Activated naive CD4-positive, alpha-beta T cell treated with anti-CD3 and anti-CD28 coated beads, Interleukin-2, amount 10 ng/mL, durations not matched to agents 7 days and 5 days (primary cell): ENCODE data around the gene OSBPL10.
"Not testable (repeated sequence)": the region's sequence is repeated elsewhere in the genome, so short reads cannot be mapped to it uniquely, and the experiment has no call there.

Experiments
- CTCF ChIA-PET: fragments of 350-600 bp; sonication (Branson Sonifier 250); formaldehyde crosslinking; loops from one replicate; lab custom pipeline; 2021; ENCODE audit warnings: antibody characterized with exemption; lab: Charles Lee
- DNase-seq: peaks from one replicate; pipeline ENCODE4 v3.0.0-alpha.2; 2020
- H3K27ac Mint-ChIP-seq: one replicate; pipeline ENCODE4 v1.8.0; 2021; ENCODE audit warnings: mild to moderate bottlenecking, moderate library complexity, mixed read lengths
- H3K27me3 Mint-ChIP-seq: one replicate; pipeline ENCODE4 v1.8.0; 2021; ENCODE audit warnings: mild to moderate bottlenecking, mixed read lengths
- H3K36me3 Mint-ChIP-seq: one replicate; pipeline ENCODE4 v1.8.0; 2021; ENCODE audit warnings: mixed read lengths
- H3K4me1 Mint-ChIP-seq: one replicate; pipeline ENCODE4 v1.8.0; 2021; ENCODE audit warnings: mixed read lengths
- H3K4me3 Mint-ChIP-seq: one replicate; pipeline ENCODE4 v1.8.0; 2021; ENCODE audit warnings: mild to moderate bottlenecking, moderate library complexity, mixed read lengths
- H3K9me3 Mint-ChIP-seq: one replicate; pipeline ENCODE4 v1.8.0; 2021; ENCODE audit warnings: mixed read lengths

The OSBPL10 gene

DNA sequence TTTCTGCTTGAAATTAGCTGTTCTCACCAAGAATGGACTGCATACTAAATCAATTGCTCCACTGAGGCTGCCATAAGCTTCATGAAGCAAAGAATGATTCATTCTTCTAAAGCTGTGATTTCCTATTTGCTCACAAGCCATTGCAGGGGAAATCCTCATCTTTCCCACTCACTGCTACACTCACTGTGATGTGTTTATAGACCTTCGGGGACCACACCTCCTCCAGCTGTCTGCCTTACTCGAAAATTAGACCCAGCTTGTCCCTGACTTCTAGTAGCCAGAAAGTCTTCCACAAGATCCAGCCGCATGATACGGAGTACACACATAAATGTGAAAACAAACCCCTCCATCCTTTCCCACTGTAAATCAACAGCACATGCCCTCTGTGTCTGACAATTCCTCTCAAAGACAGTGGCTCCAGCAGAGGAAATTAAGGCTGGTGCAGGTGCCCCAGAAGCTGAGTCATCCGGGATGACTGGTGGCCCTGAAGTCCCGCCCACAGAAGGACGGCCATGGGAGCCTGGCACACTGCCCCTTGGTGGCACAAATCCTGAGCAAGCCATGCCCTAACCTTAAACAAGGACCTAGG, 276.4 kb downstream of the OSBPL10 start:
- no peak overlapping the region for H3K4me3 Mint-ChIP-seq
- CTCF ChIA-PET, result interaction anchor here (1.6 to 1.7 kb wide), 2 partner anchors 9 to 49 kb away, joined by 4 to 5 read pairs; no protein-coding TSS in a partner anchor
- peaks cover 3% of the 10 kb centered on the region for H3K4me1 Mint-ChIP-seq
- H3K9me3 Mint-ChIP-seq, result no peaks in the 10 kb centered on the region
- no peaks in the 10 kb centered on the region for H3K36me3 Mint-ChIP-seq
- no peak for DNase-seq
- peaks cover 21% of the 10 kb centered on the region for H3K27me3 Mint-ChIP-seq
- H3K27ac Mint-ChIP-seq, result no peak overlapping the region

DNA sequence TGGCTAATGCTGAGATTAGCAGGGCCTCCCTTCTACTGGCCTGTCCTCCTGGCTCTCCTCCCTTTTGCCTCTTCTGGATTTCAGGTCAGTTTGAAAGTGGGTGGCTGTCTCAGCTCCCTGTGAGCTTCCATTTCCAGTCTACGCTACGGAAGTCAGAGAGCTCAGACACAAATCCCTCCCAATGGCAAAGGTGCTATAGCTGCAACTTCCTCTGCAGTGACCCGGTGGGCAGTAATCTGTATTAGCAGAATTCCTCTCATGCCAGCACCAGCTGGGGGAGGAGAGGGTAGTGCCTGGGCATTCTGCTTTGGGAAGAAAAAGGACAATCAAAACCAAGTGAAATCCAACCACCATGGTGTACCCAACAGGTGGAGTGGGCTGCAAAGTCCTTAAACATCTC, 276.9 kb downstream of the OSBPL10 start:
- no peaks in the 10 kb centered on the region for H3K36me3 Mint-ChIP-seq
- peaks cover 21% of the 10 kb centered on the region for H3K27me3 Mint-ChIP-seq
- no peaks in the 10 kb centered on the region for H3K9me3 Mint-ChIP-seq
- H3K4me1 Mint-ChIP-seq, result peaks cover 3% of the 10 kb centered on the region
- CTCF ChIA-PET, result interaction anchor here (1.6 to 1.7 kb wide), 2 partner anchors 9 to 50 kb away, joined by 4 to 5 read pairs; no protein-coding TSS in a partner anchor
- H3K27ac Mint-ChIP-seq, result no peak overlapping the region
- no peak for DNase-seq
- no peak overlapping the region for H3K4me3 Mint-ChIP-seq

DNA sequence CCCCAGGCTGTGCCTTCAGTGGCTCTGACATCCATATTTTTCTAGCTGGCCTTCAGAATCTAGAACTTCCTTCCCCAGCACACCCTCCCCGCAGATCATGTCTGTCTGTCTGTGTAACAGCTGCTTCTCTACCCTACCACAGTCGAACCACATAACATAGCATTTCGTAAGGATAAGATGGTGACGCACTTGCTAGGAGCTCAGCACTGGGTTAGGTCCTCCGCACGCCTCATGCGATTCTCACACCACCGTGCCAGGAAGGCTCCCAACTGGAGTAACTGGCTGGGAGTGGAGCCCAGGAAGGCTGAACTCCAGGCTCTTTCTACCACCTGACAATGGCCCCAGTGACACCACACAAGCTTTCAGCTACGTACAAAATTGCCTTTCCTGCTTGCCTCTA, 279.8 kb downstream of the OSBPL10 start:
- H3K27ac Mint-ChIP-seq, result no peak overlapping the region
- no peaks in the 10 kb centered on the region for H3K9me3 Mint-ChIP-seq
- no peak for DNase-seq
- H3K36me3 Mint-ChIP-seq, result no peaks in the 10 kb centered on the region
- H3K4me3 Mint-ChIP-seq, result no peak overlapping the region
- peaks cover 19% of the 10 kb centered on the region for H3K27me3 Mint-ChIP-seq
- CTCF ChIA-PET, result no interaction called here
- H3K4me1 Mint-ChIP-seq, result peaks cover 3% of the 10 kb centered on the region

- Mint-ChIP-seq H3K36me3 (no peaks in the 10 kb centered on the region), H3K4me3 (no peak overlapping the region), H3K27ac (no peak overlapping the region), H3K27me3 (peaks cover 10% of the 10 kb centered on the region), H3K4me1 (no peaks in the 10 kb centered on the region), H3K9me3 (no peaks in the 10 kb centered on the region)
- CTCF ChIA-PET, result no interaction called here
- DNase-seq, result no peak
Measured at GRCh38 chr3:31699309-31699953, 281.6 kb downstream of the OSBPL10 start.

DNA sequence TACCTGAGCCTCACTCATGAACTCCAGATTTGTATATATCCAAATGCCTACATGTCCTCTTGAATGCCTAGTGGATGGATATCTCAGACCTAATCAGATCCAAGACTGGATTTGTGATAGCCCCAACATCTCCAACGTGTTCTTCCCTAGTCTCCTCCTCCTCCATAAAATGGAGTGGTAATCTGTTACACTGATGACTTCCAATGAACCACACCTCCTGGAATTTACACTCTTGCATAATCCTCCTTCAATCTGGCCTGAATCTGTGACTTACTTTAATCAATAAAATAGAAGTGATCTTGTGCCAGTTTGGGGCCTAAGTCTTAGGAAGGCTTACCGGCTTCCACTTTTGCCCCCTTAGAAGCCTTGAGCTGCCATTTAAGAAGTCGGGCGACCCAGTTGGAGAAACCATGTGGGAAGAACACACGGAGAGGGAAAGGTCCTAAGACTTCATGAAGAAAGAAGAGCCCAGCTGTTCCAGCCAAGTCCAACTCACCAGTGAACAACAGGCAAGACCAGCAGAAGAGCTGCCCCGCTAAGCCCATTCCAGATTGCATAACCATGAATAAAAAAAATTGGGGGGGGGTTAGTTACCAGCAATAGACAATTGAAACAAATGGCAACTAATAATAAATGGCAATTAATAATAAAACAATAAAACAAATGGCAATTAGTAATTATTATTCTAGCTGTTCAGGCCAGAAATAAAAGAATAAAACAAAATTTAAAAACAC, 284.1 kb downstream of the OSBPL10 start:
- CTCF ChIA-PET, result interaction anchor here (1.7 kb wide), 1 partner anchor 145 kb away, joined by 6 read pairs; no protein-coding TSS in a partner anchor
- Mint-ChIP-seq H3K4me3 (no peak overlapping the region), H3K27ac (no peak overlapping the region), H3K4me1 (no peaks in the 10 kb centered on the region), H3K36me3 (no peaks in the 10 kb centered on the region), H3K27me3 (peaks cover 6% of the 10 kb centered on the region), H3K9me3 (no peaks in the 10 kb centered on the region)
- DNase-seq, result no peak

DNA sequence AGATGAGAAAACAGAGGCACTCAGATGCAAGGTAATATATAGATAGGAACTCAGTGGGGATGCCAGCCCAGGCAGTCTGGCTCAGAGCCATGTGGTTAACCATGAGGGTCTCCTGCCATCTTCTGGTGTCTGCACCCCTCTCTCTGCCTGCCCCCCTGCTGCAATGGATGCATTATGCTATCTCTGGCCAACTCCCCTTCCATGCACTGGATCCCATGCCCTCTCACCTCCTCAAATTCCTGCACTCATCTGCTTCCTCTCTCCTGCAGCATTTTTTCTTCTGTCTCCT, 285.1 kb downstream of the OSBPL10 start:
- no peaks in the 10 kb centered on the region for H3K9me3 Mint-ChIP-seq
- CTCF ChIA-PET, result interaction anchor here (1.0 to 1.7 kb wide), 6 partner anchors 9 to 144 kb away, joined by 3 to 6 read pairs (median 4); no protein-coding TSS in a partner anchor
- H3K4me1 Mint-ChIP-seq, result no peaks in the 10 kb centered on the region
- no peaks in the 10 kb centered on the region for H3K36me3 Mint-ChIP-seq
- no peak overlapping the region for H3K27ac Mint-ChIP-seq
- H3K27me3 Mint-ChIP-seq, result no peaks in the 10 kb centered on the region
- H3K4me3 Mint-ChIP-seq, result no peak overlapping the region
- no peak for DNase-seq

DNA sequence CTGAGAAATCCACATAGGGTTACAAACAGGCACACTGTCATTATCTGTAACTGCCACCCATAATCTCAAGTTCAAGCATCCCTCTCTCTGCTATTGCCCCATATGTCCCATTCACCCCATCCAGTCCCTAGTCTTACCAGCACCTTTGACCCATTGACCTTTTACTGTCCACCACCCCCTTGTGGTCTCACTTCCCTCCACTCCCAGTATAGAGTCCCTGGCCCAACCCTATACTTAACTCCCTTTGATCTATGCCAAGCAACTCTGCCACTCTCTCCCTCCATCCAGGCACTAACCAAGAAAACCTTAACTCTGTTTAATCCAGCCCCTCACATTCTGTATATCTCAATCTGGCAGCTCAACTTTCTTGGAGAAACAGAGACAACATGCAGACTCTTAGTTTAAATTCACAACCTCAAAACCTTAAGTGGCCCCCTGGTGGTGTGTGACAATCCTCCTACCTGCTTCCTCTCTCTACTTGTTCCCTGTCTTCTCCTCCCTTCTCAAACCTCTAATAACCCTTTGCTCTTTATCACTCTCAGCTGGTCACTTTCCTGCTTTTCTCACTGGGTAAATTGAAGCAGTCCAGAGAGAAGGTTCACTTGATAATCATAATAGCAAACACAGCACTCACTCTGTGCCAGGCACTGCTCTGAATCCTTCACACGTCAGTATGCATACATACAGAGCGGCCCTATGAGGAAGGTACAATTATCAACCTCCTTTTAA, 285.6 kb downstream of the OSBPL10 start:
- Mint-ChIP-seq H3K36me3 (no peaks in the 10 kb centered on the region), H3K9me3 (no peaks in the 10 kb centered on the region), H3K27ac (no peak overlapping the region), H3K4me1 (no peaks in the 10 kb centered on the region), H3K27me3 (no peaks in the 10 kb centered on the region), H3K4me3 (no peak overlapping the region)
- CTCF ChIA-PET, result interaction anchor here (0.6 to 1.7 kb wide), 13 partner anchors 9 to 927 kb away, joined by 3 to 6 read pairs (median 3); no protein-coding TSS in a partner anchor
- DNase-seq, result peak; percentile 61

- H3K27ac Mint-ChIP-seq, result no peak overlapping the region
- CTCF ChIA-PET, result no interaction called here
- H3K36me3 Mint-ChIP-seq, result no peaks in the 10 kb centered on the region
- no peaks in the 10 kb centered on the region for H3K27me3 Mint-ChIP-seq
- H3K4me3 Mint-ChIP-seq, result no peak overlapping the region
- no peaks in the 10 kb centered on the region for H3K4me1 Mint-ChIP-seq
- peaks cover 3% of the 10 kb centered on the region for H3K9me3 Mint-ChIP-seq
- no peak for DNase-seq
Measured at GRCh38 chr3:31693346-31693745, 287.7 kb downstream of the OSBPL10 start.

DNA sequence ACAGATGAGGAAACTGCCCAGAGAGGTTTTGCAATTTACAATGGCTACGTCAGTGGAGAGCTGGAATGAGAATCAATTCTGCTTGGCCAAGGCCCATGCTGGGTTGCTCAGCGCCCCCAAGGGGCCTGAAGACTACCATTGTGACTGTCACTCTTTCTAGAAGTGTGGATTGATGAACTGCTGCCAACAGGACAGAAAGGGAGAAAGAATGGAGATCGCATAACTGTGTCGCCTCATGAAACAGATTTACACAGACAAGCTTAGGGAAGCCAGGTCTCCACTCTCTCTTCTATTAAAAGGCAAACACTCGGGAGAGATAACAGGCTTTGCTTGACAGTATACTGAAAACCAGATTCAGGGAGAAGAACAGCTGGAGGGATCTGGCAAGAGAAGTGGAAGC, 288.3 kb downstream of the OSBPL10 start:
- no peaks in the 10 kb centered on the region for H3K36me3 Mint-ChIP-seq
- no peak overlapping the region for H3K27ac Mint-ChIP-seq
- DNase-seq, result no peak
- no peak overlapping the region for H3K4me3 Mint-ChIP-seq
- H3K9me3 Mint-ChIP-seq, result peaks cover 3% of the 10 kb centered on the region
- no peaks in the 10 kb centered on the region for H3K27me3 Mint-ChIP-seq
- CTCF ChIA-PET, result no interaction called here
- no peaks in the 10 kb centered on the region for H3K4me1 Mint-ChIP-seq

DNA sequence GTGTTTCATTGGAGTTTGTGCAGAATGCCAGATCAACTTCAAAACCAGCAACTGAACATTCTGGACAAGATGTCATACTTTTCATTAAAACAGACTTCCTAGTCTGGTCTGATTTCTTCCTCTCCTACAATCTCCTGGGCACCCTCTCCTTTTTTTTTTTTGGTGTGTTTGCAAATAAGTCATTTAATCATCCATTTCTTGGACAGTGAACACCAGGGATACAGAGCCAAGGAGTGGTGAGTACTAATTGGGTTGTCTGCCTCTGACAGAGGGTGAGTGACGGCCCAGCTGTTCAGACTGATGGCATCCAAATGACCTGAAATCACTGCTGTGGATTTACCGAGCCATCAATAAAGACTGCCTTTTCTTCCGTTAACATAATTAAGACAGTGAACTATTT, 290.3 kb downstream of the OSBPL10 start:
- H3K4me3 Mint-ChIP-seq, result no peak overlapping the region
- no peaks in the 10 kb centered on the region for H3K4me1 Mint-ChIP-seq
- no peaks in the 10 kb centered on the region for H3K36me3 Mint-ChIP-seq
- no peak for DNase-seq
- no peaks in the 10 kb centered on the region for H3K27me3 Mint-ChIP-seq
- H3K27ac Mint-ChIP-seq, result no peak overlapping the region
- CTCF ChIA-PET, result no interaction called here
- H3K9me3 Mint-ChIP-seq, result peaks cover 3% of the 10 kb centered on the region

DNA sequence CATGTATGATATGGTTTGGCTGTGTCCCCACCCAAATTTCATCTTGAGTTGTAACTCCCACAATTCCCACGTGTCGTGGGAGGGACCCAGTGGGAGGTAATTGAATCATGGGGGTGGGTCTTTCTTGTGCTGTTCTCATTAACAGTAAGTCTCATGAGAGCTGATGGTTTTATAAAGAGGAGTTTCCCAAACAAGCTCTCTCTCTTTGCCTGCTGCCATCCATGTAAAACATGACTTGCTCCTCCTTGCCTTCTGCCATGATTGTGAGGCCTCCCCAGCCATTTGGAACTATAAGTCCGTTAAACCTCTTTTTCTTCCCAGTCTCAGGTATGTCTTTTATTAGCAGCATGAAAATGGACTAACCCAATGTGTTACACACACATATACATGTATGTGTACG, 291.5 kb downstream of the OSBPL10 start:
- H3K4me3 Mint-ChIP-seq, H3K27me3 Mint-ChIP-seq, H3K27ac Mint-ChIP-seq, H3K9me3 Mint-ChIP-seq, H3K4me1 Mint-ChIP-seq, DNase-seq, H3K36me3 Mint-ChIP-seq, CTCF ChIA-PET: not testable (repeated sequence)

GRCh38 chr3:31688984-31689383, 292.1 kb downstream of the OSBPL10 start:
- Mint-ChIP-seq H3K27me3 (no peaks in the 10 kb centered on the region), H3K9me3 (peaks cover 3% of the 10 kb centered on the region), H3K27ac (no peak overlapping the region), H3K4me1 (no peaks in the 10 kb centered on the region), H3K36me3 (no peaks in the 10 kb centered on the region), H3K4me3 (no peak overlapping the region)
- DNase-seq, result no peak
- CTCF ChIA-PET, result no interaction called here

GRCh38 chr3:31687020-31687802, 293.9 kb downstream of the OSBPL10 start:
- CTCF ChIA-PET, result interaction anchor here (1.6 kb wide), 1 partner anchor 8 kb away, joined by 4 read pairs; no protein-coding TSS in a partner anchor
- Mint-ChIP-seq H3K27ac (no peak overlapping the region), H3K36me3 (no peaks in the 10 kb centered on the region), H3K27me3 (no peaks in the 10 kb centered on the region), H3K4me3 (no peak overlapping the region), H3K4me1 (no peaks in the 10 kb centered on the region), H3K9me3 (peaks cover 3% of the 10 kb centered on the region)
- no peak for DNase-seq
